Measurements from ENCODE around the gene REPIN1.

The REPIN1 gene

GRCh38 chr7:150359622-150360362 lies 8.8 kb upstream of the REPIN1 start (continued):
- no peak for TF ChIP-seq ZNF280D (tag by site-specific recombination; IDR thresholded peaks at IDR 0.05)
- no peak for TF ChIP-seq ZBTB48 (tag by site-specific recombination; IDR thresholded peaks at IDR 0.05)
- no peak for TF ChIP-seq ZBTB10 (tag by site-specific recombination; IDR thresholded peaks at IDR 0.05)
- TF ChIP-seq ZNF2 (tag by site-specific recombination; IDR thresholded peaks at IDR 0.05): peak; percentile 100
- TF ChIP-seq KLF10 (tag by site-specific recombination; IDR thresholded peaks at IDR 0.05): no peak
- no peak for TF ChIP-seq PRDM1 (tag by site-specific recombination; IDR thresholded peaks at IDR 0.05)
- peak; percentile 97 for TF ChIP-seq WT1 (tag by site-specific recombination; IDR thresholded peaks at IDR 0.05)
- no peak for TF ChIP-seq ZNF184 (tag by site-specific recombination; IDR thresholded peaks at IDR 0.05)
- no peak for TF ChIP-seq ZNF138 (tag by site-specific recombination; IDR thresholded peaks at IDR 0.05; ENCODE audit: borderline replicate concordance)
- no peak for TF ChIP-seq ZNF626 (tag by site-specific recombination; IDR thresholded peaks at IDR 0.05)
- TF ChIP-seq MYNN (tag by site-specific recombination; IDR thresholded peaks at IDR 0.05; ENCODE audit: borderline replicate concordance): no peak
- TF ChIP-seq ZSCAN23 (tag by site-specific recombination; IDR thresholded peaks at IDR 0.05): peak; percentile 99
- no peak for TF ChIP-seq ZNF174 (tag by site-specific recombination; IDR thresholded peaks at IDR 0.05)
- TF ChIP-seq ZNF416 (tag by site-specific recombination; IDR thresholded peaks at IDR 0.05): no peak
- TF ChIP-seq ZNF132 (tag by site-specific recombination; IDR thresholded peaks at IDR 0.05; ENCODE audit: borderline replicate concordance): no peak
- no peak for TF ChIP-seq ZNF341 (tag by site-specific recombination; IDR thresholded peaks at IDR 0.05; ENCODE audit: low read depth)
- TF ChIP-seq ZBTB7A (tag by site-specific recombination; IDR thresholded peaks at IDR 0.05; ENCODE audit: low read depth): peak; percentile 96; the same call in 1 of the 2 replicates
- no peak for TF ChIP-seq ZNF362 (tag by site-specific recombination; IDR thresholded peaks at IDR 0.05)
- TF ChIP-seq SCRT1 (tag by site-specific recombination; IDR thresholded peaks at IDR 0.05; ENCODE audit: borderline replicate concordance): peak; percentile 74
- TF ChIP-seq RBAK (tag by site-specific recombination; IDR thresholded peaks at IDR 0.05): no peak
- peak; percentile 84 for TF ChIP-seq KLF17 (tag by site-specific recombination; IDR thresholded peaks at IDR 0.05)
- TF ChIP-seq ZBTB20 (tag by site-specific recombination; IDR thresholded peaks at IDR 0.05): no peak
- TF ChIP-seq ZNF654 (tag by site-specific recombination; IDR thresholded peaks at IDR 0.05; ENCODE audit: low read depth): no peak
- TF ChIP-seq ZEB2 (tag by site-specific recombination; IDR thresholded peaks at IDR 0.05): peak; percentile 94
- no peak for TF ChIP-seq ZNF133 (tag by site-specific recombination; IDR thresholded peaks at IDR 0.05)
- peak; percentile 100 for TF ChIP-seq ZNF391 (tag by site-specific recombination; IDR thresholded peaks at IDR 0.05; ENCODE audit: borderline replicate concordance, low read depth)
- TF ChIP-seq ZNF155 (tag by site-specific recombination; IDR thresholded peaks at IDR 0.05): peak; percentile 79; the same call in 1 of the 2 replicates
- TF ChIP-seq ZNF394 (tag by site-specific recombination; IDR thresholded peaks at IDR 0.05; ENCODE audit: borderline replicate concordance): no peak
- no peak for TF ChIP-seq ZNF488 (tag by site-specific recombination; IDR thresholded peaks at IDR 0.05)
- no peak for TF ChIP-seq ZNF513 (tag by site-specific recombination; IDR thresholded peaks at IDR 0.05)
